Fibroblast of mammary gland (primary cell): ENCODE measurements around the gene DNAH10.

Experiments used
- DNase-seq: peaks from one replicate; pipeline ENCODE4 v3.0.0-alpha.2; 2010; ENCODE audit warnings: low read depth
- H3K4me3 ChIP-seq: 2 replicates; pipeline ENCODE4 v1.5.1; 2011; ENCODE audit warnings: low read depth, mild to moderate bottlenecking, low read length, moderate library complexity; ENCODE audit not compliant: control insufficient read depth
- TF ChIP-seq, protein P1 (sequence below): conservative IDR thresholded peaks from 2 replicates; pipeline ENCODE4 v1.5.1; 2011; ENCODE audit warnings: low read depth, low read length, inconsistent platforms; ENCODE audit not compliant: control insufficient read depth, insufficient read depth

Gene DNAH10

DNA sequence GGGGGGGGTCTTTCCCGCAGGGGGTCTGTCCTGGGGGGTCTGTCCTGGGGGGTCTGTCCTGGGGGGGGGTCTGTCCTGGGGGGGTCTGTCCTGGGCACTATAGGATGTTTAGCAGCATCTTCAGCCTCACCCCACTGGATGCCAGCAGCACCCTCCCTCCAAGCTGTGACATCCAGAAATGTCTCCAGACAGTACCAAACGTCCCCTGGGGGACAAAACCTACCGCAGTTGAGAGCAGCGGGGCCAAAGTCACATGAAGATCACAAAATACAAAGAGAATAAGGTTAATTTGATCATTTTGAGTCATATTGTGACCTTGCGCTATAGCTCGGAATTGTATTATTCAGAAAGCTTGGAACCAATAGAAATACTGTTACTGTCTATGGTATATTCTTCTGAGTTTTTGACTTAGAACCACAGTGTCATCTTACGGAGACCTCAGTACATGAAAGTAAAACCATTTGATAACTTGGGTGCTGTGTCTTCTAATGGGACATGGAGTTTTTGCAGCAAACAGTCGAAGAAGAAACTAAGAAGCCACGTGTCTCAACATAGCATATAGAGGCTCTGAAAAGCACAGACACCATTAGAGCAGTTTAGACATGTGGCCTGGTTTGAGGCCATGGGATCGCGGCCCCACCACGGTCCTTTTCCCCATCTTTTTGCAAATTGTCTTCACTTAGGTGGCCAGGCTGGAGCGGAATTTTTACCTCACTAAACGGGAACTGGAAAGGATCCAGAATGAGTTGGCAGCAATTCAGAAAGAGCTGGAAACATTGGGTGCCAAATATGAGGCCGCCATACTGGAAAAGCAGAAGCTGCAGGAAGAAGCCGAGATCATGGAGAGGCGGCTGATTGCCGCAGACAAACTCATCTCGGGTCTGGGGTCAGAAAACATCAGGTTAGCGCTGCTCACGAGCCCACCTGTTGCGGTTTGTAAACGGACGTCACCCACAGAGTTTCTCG is 150.6 kb downstream of the DNAH10 start:
- TF ChIP-seq, protein P1, sequence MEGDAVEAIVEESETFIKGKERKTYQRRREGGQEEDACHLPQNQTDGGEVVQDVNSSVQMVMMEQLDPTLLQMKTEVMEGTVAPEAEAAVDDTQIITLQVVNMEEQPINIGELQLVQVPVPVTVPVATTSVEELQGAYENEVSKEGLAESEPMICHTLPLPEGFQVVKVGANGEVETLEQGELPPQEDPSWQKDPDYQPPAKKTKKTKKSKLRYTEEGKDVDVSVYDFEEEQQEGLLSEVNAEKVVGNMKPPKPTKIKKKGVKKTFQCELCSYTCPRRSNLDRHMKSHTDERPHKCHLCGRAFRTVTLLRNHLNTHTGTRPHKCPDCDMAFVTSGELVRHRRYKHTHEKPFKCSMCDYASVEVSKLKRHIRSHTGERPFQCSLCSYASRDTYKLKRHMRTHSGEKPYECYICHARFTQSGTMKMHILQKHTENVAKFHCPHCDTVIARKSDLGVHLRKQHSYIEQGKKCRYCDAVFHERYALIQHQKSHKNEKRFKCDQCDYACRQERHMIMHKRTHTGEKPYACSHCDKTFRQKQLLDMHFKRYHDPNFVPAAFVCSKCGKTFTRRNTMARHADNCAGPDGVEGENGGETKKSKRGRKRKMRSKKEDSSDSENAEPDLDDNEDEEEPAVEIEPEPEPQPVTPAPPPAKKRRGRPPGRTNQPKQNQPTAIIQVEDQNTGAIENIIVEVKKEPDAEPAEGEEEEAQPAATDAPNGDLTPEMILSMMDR = no peak
- H3K4me3 ChIP-seq = no peak overlapping the region
- DNase-seq = no peak

DNA sequence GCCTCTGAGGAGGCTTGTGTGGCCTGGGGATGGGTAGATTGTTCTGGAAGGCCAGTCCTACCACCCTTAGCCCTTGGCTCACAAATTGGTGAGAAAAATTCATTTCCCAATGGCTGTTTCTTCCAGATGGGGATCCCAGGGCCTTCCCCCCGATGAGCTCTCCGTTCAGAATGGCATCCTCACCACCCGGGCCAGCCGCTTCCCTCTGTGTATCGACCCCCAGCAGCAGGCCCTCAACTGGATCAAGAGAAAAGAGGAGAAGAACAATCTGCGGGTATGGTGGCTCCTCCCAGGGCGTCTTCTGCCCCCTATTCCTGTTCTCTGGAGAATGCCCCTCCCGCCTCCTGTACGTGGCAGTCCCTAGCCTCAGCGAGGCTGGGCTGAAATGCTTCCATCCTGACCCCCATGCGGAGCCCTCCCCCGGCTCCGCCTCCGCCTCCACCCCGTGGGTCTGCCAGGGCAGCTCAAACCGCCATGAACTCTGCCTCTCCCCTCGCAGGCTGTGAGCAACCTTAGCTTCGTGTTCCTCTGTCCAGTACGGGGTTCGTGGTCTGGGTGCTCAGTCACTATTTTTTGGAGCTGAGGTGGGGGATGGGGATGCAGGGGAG is 152.7 kb downstream of the DNAH10 start:
- no peak for DNase-seq
- TF ChIP-seq, protein P1 = no peak
- H3K4me3 ChIP-seq = no peak overlapping the region

DNA sequence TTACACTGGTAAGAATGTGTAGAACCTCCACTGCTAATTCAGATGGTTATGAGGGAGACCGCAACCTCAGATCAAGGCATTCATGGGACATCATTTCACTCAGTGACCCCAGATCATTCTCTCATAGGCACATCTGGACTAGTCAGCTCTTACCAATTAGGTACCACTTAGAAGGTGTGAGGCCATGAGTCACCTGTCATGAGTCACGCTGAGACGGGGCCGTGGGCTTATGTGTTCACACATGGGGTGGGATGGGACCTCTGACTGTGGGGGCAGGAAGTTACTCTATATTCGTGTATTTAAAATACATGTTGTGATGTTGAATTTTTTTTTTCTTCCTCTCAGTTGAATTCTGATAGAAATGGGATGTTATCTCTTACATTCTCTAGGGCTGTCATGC is 154.6 kb downstream of the DNAH10 start:
- TF ChIP-seq, protein P1 = no peak
- DNase-seq = peak; percentile 58

DNA sequence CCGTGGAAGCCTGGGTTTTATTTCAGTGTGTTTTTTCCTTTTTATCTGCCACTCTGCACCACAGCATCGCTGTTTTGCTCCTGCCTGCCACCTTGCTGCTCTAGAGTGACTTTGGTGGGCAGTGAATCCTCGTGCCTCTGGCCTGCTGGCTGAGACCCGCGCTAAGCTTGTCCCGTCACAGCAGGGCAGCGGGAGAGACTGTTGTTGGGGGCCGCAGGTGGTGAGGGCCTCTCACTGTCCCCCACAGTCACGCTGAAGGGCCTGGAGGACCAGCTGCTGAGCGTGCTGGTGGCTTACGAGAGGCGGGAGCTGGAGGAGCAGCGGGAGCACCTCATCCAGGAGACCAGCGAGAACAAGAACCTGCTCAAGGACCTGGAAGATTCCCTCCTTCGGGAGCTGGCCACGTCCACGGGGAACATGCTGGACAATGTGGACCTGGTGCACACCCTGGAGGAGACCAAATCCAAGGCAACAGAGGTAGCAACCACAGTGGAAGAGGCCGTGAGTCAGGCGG is 155.3 kb downstream of the DNAH10 start:
- DNase-seq = no peak
- TF ChIP-seq, protein P1 = no peak
- no peak overlapping the region for H3K4me3 ChIP-seq

More for the DNA sequence above, 154.6 kb downstream of the DNAH10 start:
- no peak overlapping the region for H3K4me3 ChIP-seq

DNA sequence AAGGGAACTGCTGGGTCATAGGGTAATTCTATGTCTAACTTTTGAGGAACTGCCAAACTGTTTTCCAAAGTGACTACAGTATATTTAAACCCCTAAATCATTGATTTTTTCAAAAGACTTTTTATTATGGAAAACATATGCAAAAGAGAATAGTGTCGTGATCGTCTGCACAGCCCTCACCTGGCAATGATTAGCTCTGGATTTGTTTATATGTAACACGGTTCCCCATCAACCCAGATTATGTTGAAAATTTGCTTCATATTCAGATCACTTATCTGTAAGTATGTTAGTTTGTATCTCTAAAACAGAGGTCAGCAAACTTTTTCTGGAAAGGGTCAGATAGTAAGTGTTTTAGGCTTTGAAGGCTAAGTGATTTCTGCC is 157.9 kb downstream of the DNAH10 start:
- TF ChIP-seq, protein P1 = no peak
- no peak overlapping the region for H3K4me3 ChIP-seq
- no peak for DNase-seq

DNA sequence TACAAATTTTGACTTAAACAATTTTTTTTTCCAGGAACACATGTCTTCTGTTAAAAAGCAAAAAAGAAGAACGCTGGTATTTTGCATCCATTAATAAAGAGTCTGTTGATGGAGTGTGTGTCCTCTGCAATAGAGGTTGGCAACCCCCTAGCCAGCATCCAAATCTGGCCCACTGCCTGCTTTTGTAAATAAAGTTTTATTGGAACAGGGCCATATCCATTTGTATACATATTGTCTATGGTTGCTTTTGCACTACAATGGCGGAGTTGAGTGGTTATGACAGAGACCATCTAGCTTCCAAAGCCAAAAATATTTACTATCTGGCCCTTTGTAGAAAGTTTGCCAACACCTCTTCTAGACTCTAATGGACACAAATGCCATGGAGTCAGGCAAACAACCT is 160.9 kb downstream of the DNAH10 start:
- H3K4me3 ChIP-seq = no peak overlapping the region
- no peak for DNase-seq
- TF ChIP-seq, protein P1 = no peak
